Measurements from ENCODE around the gene SCAF4. TPM values are rescaled to one million over a fixed set of nuclear protein-coding genes. Genes with fewer than 3 reads are reported as not detected.

The SCAF4 gene
- total RNA-seq, 6 experiments from 2014 or later: 10.1 to 18.5 (median 13.7) TPM

- WGBS (ENCODE audit: insufficient coverage, low coverage, low lambda C conversion rate, missing lambda C conversion rate): 75% methylated on average over 5 of the region's 6 CpGs
- ATAC-seq (no peak), DNase-seq (no peak)
- Histone ChIP-seq H3K27ac (no peak overlapping the region), H3K27me3 (no peaks in the 10 kb centered on the region), H3K36me3 (no peaks in the 10 kb centered on the region), H3K9me3 (no peaks in the 10 kb centered on the region), H3K4me3 (no peak overlapping the region), H3K4me1 (peaks cover 0 to 31% (median 9%) of the 10 kb centered on the region in 4 donors)
- TF ChIP-seq CTCF (IDR thresholded peaks at IDR 0.05) (no peak), POLR2A (IDR thresholded peaks at IDR 0.05) (no peak)
- intact Hi-C loops (cut with DNase I): no loop called here
Observed at GRCh38 chr21:31733551-31734149, 1.7 kb upstream of the SCAF4 start.

- WGBS (ENCODE audit: insufficient coverage, low coverage, low lambda C conversion rate, missing lambda C conversion rate): 24% methylated on average over 16 of the region's 20 CpGs
- Histone ChIP-seq H3K36me3 (no peaks in the 10 kb centered on the region), H3K4me1 (peaks cover 0 to 39% (median 12%) of the 10 kb centered on the region in 4 donors), H3K4me3 (peak overlapping the region; percentile 43 to 99 (median 96)), H3K9me3 (no peaks in the 10 kb centered on the region), H3K27ac (peak overlapping the region; percentile 68 to 94 (median 68)), H3K27me3 (no peaks in the 10 kb centered on the region)
- ATAC-seq (no peak), DNase-seq (peak in 2 of 3 donors; percentile 23 to 50)
- intact Hi-C loops (cut with DNase I): no loop called here
- no peak for TF ChIP-seq POLR2A (IDR thresholded peaks at IDR 0.05)
- no peak for TF ChIP-seq CTCF (IDR thresholded peaks at IDR 0.05)
Observed at GRCh38 chr21:31732597-31733550, 956 bp upstream of the SCAF4 start.

- peak; percentile 83 to 89 (median 89) for DNase-seq
- H3K9me3 ChIP-seq: no peaks in the 10 kb centered on the region
- peaks cover 0 to 42% (median 12%) of the 10 kb centered on the region in 4 donors for H3K4me1 ChIP-seq
- H3K36me3 ChIP-seq: no peaks in the 10 kb centered on the region
- H3K27me3 ChIP-seq: no peaks in the 10 kb centered on the region
- no peak for TF ChIP-seq CTCF (IDR thresholded peaks at IDR 0.05)
- TF ChIP-seq POLR2A (IDR thresholded peaks at IDR 0.05): peak; percentile 42
- WGBS (ENCODE audit: insufficient coverage, low coverage, low lambda C conversion rate, missing lambda C conversion rate): 0% methylated on average over 12 of the region's 86 CpGs
- ATAC-seq: peak; percentile 65 to 77 (median 69)
- H3K27ac ChIP-seq: peak overlapping the region; percentile 92 to 94 (median 93)
- H3K4me3 ChIP-seq: peak overlapping the region; percentile 94 to 99 (median 96)
- intact Hi-C loops (cut with DNase I): no loop called here
Observed at GRCh38 chr21:31731056-31731856, 662 bp downstream of the SCAF4 start.

GRCh38 chr21:31730712-31731055 lies 1.2 kb downstream of the SCAF4 start:
- DNase-seq (peak in 2 of 3 donors; percentile 30 to 56), ATAC-seq (peak in 3 of 4 donors; percentile 7 to 19 (median 15))
- intact Hi-C loops (cut with DNase I): no loop called here
- no peaks in the 10 kb centered on the region for H3K27me3 ChIP-seq
- peak overlapping the region; percentile 94 to 99 (median 96) for H3K4me3 ChIP-seq
- no peak for TF ChIP-seq CTCF (IDR thresholded peaks at IDR 0.05)
- no peak for TF ChIP-seq POLR2A (IDR thresholded peaks at IDR 0.05)
- H3K4me1 ChIP-seq: peaks cover 0 to 42% (median 12%) of the 10 kb centered on the region in 4 donors
- peak overlapping the region; percentile 92 to 94 (median 93) for H3K27ac ChIP-seq
- H3K9me3 ChIP-seq: no peaks in the 10 kb centered on the region
- no peaks in the 10 kb centered on the region for H3K36me3 ChIP-seq
- WGBS (ENCODE audit: insufficient coverage, low coverage, low lambda C conversion rate, missing lambda C conversion rate): 0% methylated on average over 12 of the region's 14 CpGs

All from right lobe of liver (tissue), 6 donors.